Measurements from ENCODE around the gene CCN5. TPM values are rescaled to one million over a fixed set of nuclear protein-coding genes. Genes with fewer than 3 reads are reported as not detected.

Gene CCN5
- total and polyA plus RNA-seq, 8 donors = 0.14 to 6.4 (median 1.6) TPM

DNA sequence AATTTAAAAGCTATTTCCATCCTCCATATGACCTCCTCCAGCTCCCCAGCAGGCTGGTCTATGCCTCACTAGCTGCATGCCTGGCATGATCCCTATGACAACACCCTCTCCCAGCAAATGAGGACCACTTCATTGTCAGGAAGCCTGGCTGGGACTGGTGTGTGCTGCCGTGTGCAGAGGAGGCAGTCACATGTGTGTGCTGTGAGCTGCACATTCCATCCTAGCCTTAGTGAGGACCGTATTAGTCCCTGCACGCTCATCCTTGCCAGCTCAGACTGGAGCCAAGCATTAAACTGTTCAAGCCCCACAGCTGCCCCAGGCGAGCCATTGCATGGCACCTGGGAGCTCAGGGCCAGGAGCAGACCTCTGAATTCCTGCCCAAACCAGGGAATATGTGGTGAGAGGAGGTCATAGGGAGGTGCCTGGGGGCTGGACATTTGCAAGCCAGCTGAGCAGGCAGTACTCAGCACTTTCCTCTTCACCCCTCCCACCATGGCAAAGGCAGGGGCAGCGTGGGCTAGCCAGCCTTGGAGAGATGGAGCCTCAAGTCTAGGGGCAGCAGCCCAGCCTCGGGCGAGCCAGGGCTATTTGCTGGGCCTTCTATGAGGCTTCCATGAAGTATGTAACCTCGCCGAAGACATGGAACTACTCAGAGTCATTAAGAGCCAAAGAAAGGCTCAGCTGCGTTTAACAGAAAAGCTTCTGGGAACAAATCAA, 8.7 kb upstream of the CCN5 start:
- WGBS, 2 donors = 53 to 62% methylated on average over 10 of the region's 10 CpGs
- H3K36me3 ChIP-seq = no peaks in the 10 kb centered on the region
- ATAC-seq = peak in 2 of 4 donors; percentile 22 to 28
- H3K27me3 ChIP-seq = no peaks in the 10 kb centered on the region
- TF ChIP-seq, protein P1, sequence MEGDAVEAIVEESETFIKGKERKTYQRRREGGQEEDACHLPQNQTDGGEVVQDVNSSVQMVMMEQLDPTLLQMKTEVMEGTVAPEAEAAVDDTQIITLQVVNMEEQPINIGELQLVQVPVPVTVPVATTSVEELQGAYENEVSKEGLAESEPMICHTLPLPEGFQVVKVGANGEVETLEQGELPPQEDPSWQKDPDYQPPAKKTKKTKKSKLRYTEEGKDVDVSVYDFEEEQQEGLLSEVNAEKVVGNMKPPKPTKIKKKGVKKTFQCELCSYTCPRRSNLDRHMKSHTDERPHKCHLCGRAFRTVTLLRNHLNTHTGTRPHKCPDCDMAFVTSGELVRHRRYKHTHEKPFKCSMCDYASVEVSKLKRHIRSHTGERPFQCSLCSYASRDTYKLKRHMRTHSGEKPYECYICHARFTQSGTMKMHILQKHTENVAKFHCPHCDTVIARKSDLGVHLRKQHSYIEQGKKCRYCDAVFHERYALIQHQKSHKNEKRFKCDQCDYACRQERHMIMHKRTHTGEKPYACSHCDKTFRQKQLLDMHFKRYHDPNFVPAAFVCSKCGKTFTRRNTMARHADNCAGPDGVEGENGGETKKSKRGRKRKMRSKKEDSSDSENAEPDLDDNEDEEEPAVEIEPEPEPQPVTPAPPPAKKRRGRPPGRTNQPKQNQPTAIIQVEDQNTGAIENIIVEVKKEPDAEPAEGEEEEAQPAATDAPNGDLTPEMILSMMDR (IDR thresholded peaks at IDR 0.05) = no peak
- intact Hi-C loops (cut with DNase I) = no loop called here
- H3K27ac ChIP-seq = no peak overlapping the region
- no peak overlapping the region for H3K4me3 ChIP-seq
- DNase-seq = no peak
- no peak for FAIRE-seq
- no peaks in the 10 kb centered on the region for H3K4me1 ChIP-seq
- H3K9me3 ChIP-seq = no peaks in the 10 kb centered on the region

DNA sequence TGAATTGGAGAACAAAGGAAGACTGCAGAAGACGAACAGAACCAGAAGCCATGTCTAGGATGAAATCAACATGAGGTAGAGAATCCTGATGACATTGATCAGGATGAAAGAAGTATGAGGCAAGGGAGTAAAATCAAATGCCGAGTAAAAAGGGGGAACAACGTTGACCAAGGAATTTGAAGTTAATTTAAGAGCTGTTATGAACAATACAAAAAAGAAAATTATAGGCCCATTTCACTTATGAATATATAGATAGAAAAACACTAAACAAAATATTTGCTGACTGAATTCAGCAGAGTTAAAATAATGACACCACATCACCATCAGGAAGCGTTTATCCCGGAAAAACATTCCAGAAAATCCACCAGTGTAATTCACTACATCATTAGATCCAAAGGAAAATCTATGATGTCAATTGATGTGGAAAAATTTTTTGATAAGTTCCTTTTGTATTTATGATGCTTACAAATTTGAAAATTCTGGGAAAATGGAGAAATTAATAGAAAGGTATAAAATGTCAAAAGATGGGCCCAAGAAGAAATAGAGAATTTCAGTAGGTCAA, 8.1 kb upstream of the CCN5 start:
- Histone ChIP-seq H3K9me3 (no peaks in the 10 kb centered on the region), H3K36me3 (no peaks in the 10 kb centered on the region), H3K27ac (no peak overlapping the region), H3K4me1 (no peaks in the 10 kb centered on the region), H3K27me3 (no peaks in the 10 kb centered on the region), H3K4me3 (no peak overlapping the region)
- ATAC-seq (no peak), DNase-seq (no peak), FAIRE-seq (no peak)
- WGBS, 2 donors = 77 to 81% methylated on average over 5 of the region's 5 CpGs
- intact Hi-C loops (cut with DNase I) = no loop called here
- TF ChIP-seq, protein P1 (IDR thresholded peaks at IDR 0.05) = no peak

DNA sequence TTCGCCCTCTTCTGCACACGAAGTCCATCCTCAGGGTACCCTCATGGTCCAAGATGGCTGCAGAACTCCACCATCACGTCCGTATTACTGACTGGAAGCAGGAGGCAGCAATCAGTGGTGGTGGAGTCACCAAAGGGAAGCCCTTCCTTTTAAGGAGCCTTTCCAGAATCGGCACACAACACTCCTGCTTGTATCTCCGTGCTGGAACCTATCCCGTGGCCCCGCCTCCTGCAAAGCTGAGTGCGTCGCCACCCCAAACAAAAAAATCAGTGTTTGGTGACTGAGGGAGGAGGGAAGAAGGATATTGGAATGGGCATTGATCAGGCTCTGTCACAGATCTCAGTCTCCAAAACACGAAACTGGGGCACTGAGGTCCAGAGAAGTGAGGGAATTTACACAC, 5.8 kb upstream of the CCN5 start:
- no peak for FAIRE-seq

DNA sequence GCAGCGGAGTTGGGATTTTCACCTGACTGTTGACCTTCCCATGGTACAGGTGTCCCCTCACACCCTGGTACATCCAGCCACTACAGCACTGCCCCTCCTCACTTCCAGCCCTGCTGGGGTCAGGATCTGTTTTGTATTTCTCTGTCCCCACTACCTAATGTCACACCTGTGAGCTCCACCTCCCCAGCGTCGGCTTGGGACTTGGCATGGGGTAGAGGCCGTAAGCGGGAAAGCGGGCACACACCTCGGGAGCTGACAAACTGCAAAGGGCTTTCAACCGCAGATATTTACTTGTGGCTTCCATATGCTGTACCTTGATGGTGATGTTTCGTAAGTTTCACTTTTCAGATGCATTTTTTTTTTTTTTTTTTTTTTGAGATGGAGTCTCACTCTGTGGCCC, 5.4 kb upstream of the CCN5 start:
- WGBS, 2 donors = 89 to 91% methylated on average over 9 of the region's 9 CpGs

More for the DNA sequence above, 5.8 kb upstream of the CCN5 start:
- intact Hi-C loops (cut with DNase I) = no loop called here
- WGBS, 2 donors = 67 to 73% methylated on average over 11 of the region's 11 CpGs
- Histone ChIP-seq H3K27ac (no peak overlapping the region), H3K4me1 (peaks cover 0 to 1% (median under 1%) of the 10 kb centered on the region in 3 donors), H3K9me3 (no peaks in the 10 kb centered on the region), H3K36me3 (no peaks in the 10 kb centered on the region), H3K4me3 (no peak overlapping the region), H3K27me3 (no peaks in the 10 kb centered on the region)
- DNase-seq (no peak), ATAC-seq (no peak)
- TF ChIP-seq, protein P1 (IDR thresholded peaks at IDR 0.05) = no peak

More for the DNA sequence above, 5.4 kb upstream of the CCN5 start:
- Histone ChIP-seq H3K27me3 (no peaks in the 10 kb centered on the region), H3K36me3 (no peaks in the 10 kb centered on the region), H3K27ac (no peak overlapping the region), H3K4me1 (peaks cover 0 to 5% (median 3%) of the 10 kb centered on the region in 3 donors), H3K9me3 (no peaks in the 10 kb centered on the region), H3K4me3 (no peak overlapping the region)
- no peak for DNase-seq
- TF ChIP-seq, protein P1 (IDR thresholded peaks at IDR 0.05) = no peak
- intact Hi-C loops (cut with DNase I) = no loop called here
- ATAC-seq = no peak
- FAIRE-seq = no peak
